ENCODE data around the gene AMOTL2. TPM values are rescaled to one million over a fixed set of nuclear protein-coding genes. Genes with fewer than 3 reads are reported as not detected.

Gene AMOTL2
- total and polyA plus RNA-seq, 10 of the 15 experiments (the other 5 are each of a cell fraction or from before 2014, with no cell fraction given) = 0.20 to 0.33 TPM; not detected in 8

DNA sequence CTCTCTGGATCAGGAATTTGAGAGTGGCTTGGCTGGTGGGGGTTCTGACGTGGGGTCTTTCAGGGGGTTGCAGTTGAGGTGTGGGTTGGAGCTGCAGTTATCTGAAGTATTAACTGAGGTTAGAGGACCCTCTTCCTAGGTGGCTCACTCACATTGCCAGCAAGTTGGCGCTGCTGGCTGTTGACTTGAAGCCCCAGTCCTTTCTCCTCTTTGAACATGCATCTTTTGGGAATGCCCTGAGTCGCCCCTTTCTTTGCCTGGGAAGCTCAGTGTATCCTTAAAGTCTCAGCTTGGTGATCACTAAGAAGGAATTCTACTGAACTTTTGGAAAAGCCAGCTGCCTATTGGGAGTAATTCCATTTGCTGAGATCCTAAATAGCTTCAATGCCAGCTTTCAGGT is 13.0 kb upstream of the AMOTL2 start:
- Histone ChIP-seq H3K27me3 (replicated peaks in 1 of 2; ENCODE audit: control insufficient read depth in 2 of 2, insufficient read depth in 2 of 2, low read length in 1 of 2) (no peaks in the 10 kb centered on the region; a peak in 2 of 4 replicates), H3K4me3 (no peak overlapping the region), H3K4me1 (ENCODE audit: control insufficient read depth, insufficient read depth, low read length) (no peaks in the 10 kb centered on the region), H2AFZ (ENCODE audit: control insufficient read depth, low read depth, low read length) (no peak overlapping the region), H3K79me2 (ENCODE audit: control insufficient read depth, insufficient read depth, low read length) (no peaks in the 10 kb centered on the region), H3K36me3 (ENCODE audit: control insufficient read depth in 2 of 2, insufficient read depth in 2 of 2, low read length in 1 of 2) (no peaks in the 10 kb centered on the region), H3K9me3 (replicated peaks; ENCODE audit: control insufficient read depth, insufficient read depth, low read length) (peaks cover 2% of the 10 kb centered on the region; the same call in 2 of the 3 replicates), H3K4me2 (ENCODE audit: control insufficient read depth, insufficient read depth) (no peak overlapping the region), H4K20me1 (ENCODE audit: control insufficient read depth, insufficient read depth) (no peaks in the 10 kb centered on the region; the same call in 1 of the 2 replicates), H3K9ac (ENCODE audit: control insufficient read depth, insufficient read depth, low read length) (no peak overlapping the region), H3K27ac (ENCODE audit: control insufficient read depth, insufficient read depth) (no peak overlapping the region)
- FAIRE-seq = no peak
- intact Hi-C loops (cut with micrococcal nuclease; ENCODE audit: unreplicated experiment) (no loop called here), in situ Hi-C loops (cut with MboI) (no loop called here)
- BruUV-seq (replicated peaks) = no TSS peak
- TF ChIP-seq ZBTB40 (IDR thresholded peaks at IDR 0.05; ENCODE audit: borderline replicate concordance) = no peak
- no peak for TF ChIP-seq MYC (IDR thresholded peaks at IDR 0.05; ENCODE audit: insufficient read depth, insufficient read length, insufficient replicate concordance, low read length, severe bottlenecking)
- no peak for TF ChIP-seq RUNX3 (IDR thresholded peaks at IDR 0.05; ENCODE audit: low read length)
- no peak for TF ChIP-seq NFYA (IDR thresholded peaks at IDR 0.05; ENCODE audit: borderline replicate concordance, low read depth, low read length)
- no peak for TF ChIP-seq KDM1A (IDR thresholded peaks at IDR 0.05; ENCODE audit: borderline replicate concordance)
- TF ChIP-seq KAT2A (conservative IDR thresholded peaks at IDR 0.05; ENCODE audit: control insufficient read depth, low read depth, low read length) = no peak
- ChIA-PET POLR2A (no interaction called here), CTCF (no interaction called here), SMC1A (ENCODE audit: uncharacterized antibody, unreplicated experiment) (no interaction called here), RAD21 (ENCODE audit: unreplicated experiment) (no interaction called here)
- DNase-seq (ENCODE audit: low read depth, low spot score) = no peak
- ATAC-seq = no peak
- WGBS (ENCODE audit: insufficient coverage, insufficient replicate concordance, low lambda C conversion rate, missing lambda C conversion rate) = 18% methylated on average over 3 of the region's 3 CpGs
